Activated CD8-positive, alpha-beta memory T cell treated with anti-CD3 and anti-CD28 coated beads for 1 hour (primary cell): ENCODE measurements around the gene SLC9C1.
"Not testable (repeated sequence)": the region's sequence is repeated elsewhere in the genome, so short reads cannot be mapped to it uniquely, and the experiment has no call there.

Experiments
- DNase-seq, 2 donors: peaks; one replicate each; pipeline ENCODE4 v3.0.0-alpha.2; 2020; ENCODE audit warnings: low read depth in 1 of 2; ENCODE audit errors: extremely low read depth in 1 of 2

The SLC9C1 gene

DNA sequence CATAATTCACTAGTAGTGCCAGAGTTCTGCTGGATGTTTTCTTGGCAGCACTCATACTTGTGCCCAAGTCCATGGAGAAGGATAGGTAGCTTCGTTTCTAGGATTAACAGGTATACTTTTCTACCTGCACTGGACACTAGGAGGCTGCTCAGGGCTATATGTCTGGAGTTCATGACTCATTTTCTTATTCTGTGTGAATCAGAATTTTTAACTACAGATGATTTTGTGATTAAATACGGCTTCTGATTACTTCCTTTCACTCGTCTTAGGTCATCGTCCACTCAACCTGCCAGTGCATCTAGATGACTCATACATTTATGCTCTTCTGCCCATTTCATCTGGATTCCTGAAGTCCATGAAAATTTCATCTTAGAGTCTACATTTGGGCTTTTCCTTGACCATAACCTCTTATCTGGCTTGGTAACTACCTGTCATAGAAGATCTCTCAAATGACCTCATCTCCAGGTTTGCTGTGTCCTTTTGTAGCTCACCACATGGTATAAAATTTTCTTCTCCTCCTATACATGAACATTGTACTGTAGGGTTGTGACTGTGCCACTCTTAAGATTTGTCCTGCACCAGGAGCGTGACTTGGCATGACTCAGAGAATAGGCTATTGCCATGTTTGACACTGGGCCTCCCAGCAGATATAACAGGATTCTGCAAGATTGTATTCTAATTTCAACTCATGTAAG, 94.2 kb downstream of the SLC9C1 start:
- no peak for DNase-seq

DNA sequence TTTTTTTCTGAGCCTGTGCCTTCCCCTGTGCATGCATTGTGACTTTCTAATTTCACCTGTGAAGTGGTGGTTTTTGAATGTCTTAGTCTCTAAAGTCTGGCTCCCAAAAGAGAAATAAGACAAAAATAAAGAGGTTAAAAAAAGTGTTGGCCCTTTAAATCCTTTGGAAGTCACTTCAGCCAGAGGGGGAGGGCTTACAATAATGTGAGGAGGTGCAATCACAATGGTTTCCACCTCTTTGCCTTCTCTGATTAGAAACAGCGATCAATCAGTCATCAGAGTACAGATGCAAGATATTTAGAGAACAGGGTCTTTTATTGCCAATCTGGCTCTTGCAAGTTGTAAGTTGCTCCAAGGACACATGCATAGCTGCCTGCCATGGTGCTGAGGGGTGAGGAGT, 96.9 kb downstream of the SLC9C1 start:
- DNase-seq, result no peak

DNA sequence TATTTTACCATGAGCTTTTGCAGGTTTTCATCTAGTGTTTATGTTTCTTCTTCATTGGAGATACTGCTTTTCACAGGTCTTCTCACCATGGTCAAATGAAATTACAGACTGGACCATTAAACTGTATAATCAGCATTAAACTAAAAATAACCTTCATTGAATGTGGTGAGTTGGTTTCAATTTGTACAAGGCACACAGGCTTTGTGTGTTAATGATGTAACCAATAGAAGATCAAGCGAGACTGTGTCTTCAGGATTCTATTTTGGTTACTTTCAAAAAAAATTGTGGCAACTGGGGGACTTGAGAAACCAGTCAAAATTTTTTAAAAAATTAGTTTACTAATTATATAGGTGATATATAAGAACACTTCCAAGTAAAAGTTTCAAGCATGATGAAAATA, 106.7 kb downstream of the SLC9C1 start:
- no peak for DNase-seq

DNA sequence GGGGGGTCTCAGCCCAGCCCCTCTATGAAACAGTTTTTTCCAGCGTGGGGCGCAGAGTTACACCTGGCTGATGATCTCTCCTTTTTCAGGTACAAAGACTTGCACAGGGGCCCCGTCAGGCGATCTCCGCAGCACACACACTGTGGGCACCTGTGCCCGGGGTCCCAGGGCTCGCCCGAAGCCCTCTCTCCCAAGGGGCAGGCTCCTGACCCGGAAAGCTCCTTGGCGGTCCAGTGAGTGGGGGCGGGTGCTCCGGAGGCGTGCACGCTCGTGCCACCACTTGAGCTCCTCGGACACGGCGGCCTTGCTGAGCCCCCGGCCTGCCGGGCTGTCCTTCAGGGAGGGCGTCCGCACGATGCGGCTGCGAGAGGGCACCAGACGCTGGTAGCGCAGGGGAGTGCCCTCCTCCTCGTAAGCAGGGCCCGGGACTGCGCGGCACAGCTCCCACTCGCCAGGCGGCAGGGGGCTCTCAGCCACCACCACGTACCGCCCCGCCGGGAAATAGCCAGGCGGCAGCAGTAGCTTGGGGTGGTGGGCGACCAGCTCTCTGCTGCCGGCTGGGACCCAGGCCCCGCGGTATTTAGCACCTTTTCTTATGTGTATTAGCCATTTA, 108.5 kb downstream of the SLC9C1 start:
- not testable (repeated sequence) for DNase-seq

DNA sequence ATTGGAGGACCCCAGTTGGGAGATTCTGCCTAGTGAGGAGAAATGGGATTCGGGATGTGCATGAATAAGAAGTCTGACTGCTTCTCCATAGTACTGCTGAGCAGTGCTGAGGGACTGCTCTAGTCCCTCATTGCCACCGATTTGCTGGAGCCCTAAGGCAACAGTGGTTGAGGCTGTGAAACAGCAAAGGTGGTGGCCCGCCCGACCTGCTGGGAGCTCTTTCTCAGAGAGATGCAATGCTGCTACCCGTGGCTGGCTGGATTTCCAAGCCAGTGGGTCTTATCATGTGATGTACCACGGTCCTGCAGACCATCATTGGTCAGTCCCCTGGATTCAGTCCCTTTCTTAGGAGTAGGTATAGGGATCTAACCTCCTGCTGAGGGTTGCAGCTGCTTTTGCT, 118.4 kb downstream of the SLC9C1 start:
- DNase-seq, result no peak

DNA sequence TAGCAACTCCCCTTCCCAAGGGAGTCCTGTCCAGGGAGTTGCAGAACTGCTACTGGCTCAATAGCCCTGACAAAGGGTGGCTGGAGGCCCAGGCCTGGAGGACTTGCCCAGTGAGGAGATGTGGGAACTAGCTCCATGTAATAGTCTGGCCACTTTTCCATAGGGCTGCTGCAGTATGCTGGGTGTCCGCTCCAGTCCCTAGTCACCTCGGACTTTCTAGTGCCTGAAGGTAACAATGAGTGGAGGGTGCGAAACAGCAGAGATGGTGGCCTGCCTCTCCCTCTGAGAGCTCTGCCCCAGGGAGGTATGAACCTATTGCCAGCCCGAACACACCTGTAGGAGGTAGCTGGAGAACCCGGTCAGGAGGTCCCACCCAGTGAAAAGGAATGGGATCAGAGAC, 119.0 kb downstream of the SLC9C1 start:
- DNase-seq, result no peak

DNA sequence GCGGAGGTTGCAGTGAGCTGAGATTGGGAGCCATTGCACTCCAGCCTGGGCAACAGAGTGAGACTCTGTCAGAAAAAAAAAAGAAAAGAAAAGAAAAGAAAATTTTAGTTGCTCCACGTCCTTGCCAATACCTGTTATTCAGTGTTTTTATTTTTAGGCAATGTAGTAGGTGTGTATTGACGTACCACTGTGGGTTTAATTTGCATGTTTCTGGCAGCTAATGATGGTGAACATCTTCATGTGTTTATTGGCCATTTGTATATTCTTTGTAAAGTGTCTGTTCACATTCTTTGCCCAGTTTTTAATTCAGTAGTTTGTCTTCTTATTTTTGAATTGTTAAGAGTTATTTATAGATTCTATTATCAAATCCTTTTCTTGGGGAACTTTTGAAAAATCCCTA, 122.9 kb downstream of the SLC9C1 start:
- DNase-seq, result no peak

DNA sequence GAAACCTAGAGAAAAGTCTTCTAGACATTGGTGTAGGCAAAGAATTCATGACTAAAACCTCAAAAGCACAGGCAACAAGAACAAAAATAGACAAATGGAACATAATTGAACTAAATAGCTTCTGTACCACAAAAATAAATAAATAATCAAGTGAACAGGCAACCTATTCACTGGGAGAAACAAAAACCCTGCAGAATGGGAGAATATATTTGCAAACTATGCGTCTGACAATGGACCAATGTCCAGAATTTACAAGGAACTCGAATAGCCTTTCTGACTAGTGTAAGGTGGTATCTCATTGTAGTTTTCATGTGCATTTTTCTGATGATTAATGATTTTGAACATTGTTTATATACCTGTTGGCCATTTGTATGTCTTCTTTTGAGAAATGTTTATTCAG, 124.0 kb downstream of the SLC9C1 start:
- DNase-seq, result no peak

DNA sequence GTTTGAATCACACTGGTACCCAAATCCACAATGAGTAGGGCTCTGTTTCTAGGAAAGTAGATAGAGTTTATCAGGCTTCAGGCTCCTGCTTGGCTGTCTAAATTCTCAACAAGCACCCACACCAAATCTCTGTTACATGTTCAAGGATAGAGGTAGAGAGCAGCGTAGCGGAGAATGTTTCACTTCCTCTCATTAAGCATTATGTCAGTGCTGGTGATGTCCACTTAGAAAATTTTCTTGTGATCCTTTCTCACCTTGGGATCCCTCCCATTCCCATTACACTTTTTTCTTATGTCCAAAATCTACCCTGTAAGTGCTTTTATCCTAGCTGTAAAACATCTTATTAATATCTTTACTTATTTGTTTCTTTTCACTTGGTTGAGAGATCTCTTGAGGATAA, 126.3 kb downstream of the SLC9C1 start:
- DNase-seq, result no peak

DNA sequence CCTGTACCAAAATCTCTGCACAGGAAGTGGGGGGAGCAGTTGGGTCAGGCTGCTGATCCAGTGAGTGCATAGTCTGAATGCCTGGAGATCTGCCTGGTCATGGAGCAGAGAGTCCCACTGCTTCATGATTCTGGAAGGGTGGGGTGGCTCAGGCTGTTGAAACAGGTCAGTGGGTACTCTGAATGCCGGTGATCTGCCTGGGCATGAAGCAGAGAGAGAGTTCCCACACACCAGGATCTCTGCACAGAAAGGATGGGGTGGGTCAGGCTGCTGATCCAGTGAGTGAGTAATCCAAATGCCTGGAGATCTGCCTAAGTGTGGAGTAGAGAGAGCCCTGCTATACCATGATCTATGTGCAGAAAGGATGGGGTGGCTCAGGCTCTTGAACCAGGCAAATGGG, 144.9 kb downstream of the SLC9C1 start:
- DNase-seq, result no peak

DNA sequence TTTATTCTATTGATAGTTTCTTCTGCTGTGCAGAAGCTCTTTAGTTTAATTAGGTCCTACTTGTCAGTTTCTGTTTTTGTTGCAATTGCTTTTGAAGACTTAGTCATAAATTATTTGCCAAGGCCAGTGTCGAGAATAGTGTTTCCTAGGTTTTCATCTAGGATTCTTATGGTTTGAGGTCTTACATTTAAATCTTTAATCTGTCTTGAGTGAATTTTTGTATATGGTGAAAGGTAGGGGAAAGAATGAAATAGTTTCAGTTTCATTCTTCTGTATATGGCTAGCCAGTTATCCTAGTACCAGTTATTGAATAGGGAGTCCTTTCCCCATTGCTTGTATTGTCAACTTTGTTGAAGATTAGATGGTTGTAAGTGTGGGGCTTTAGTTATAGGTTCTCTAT, 150.3 kb downstream of the SLC9C1 start:
- DNase-seq, result no peak

DNA sequence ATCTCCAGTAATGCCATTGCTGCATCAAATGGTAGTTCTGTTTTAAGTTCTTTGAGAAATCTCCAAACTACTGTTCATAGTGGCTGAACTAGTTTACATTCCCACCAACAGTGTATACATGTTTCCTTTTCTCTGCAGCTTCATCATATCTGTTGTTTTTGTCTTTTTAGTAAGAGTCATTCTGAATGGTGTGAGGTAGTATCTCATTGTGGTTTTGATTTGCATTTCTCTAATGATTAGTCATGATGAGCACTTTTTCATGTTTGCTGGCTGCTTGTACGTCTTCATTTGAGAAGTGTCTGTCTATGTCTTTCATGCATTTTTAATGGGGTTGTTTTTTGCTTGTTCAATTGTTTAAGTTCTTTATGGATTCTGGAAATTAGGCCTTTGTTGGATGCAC, 150.8 kb downstream of the SLC9C1 start:
- no peak for DNase-seq

DNA sequence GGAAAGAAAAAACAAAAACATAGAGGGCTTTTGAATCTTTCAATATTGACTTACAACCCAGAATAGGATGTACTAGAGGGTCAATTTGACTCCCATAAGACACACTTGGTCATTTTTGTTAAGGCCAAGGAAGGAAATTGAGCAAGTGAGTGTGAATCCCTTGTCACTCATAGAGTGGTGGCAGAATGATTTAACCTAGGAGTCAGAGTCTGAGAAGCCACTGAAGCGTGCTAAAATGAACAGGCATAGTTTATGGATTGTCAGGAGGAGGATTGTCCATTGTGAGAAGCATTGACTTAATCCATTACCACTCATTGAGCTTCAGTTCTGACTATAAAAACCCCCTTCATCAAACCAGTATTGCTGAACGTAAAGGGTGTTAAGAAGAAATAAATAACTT, 152.7 kb downstream of the SLC9C1 start:
- no peak for DNase-seq

DNA sequence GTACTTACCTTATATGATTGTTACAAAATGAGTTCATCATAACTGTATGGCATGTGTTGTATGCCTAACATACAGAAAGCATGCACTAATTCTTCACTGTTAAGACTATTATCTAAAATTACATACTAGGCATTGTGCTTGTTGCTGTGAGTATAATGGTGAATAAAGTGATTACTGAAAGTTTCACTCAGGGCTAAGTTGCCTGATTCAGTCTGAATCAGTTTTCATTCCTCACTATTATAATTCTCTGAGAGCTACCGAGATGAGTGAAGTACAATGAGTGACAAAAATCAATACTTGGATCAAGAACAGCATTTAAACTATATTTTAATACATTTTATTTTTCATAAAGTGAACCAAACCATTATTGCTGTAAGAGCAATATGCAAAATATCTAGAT, 153.4 kb downstream of the SLC9C1 start:
- no peak for DNase-seq

DNA sequence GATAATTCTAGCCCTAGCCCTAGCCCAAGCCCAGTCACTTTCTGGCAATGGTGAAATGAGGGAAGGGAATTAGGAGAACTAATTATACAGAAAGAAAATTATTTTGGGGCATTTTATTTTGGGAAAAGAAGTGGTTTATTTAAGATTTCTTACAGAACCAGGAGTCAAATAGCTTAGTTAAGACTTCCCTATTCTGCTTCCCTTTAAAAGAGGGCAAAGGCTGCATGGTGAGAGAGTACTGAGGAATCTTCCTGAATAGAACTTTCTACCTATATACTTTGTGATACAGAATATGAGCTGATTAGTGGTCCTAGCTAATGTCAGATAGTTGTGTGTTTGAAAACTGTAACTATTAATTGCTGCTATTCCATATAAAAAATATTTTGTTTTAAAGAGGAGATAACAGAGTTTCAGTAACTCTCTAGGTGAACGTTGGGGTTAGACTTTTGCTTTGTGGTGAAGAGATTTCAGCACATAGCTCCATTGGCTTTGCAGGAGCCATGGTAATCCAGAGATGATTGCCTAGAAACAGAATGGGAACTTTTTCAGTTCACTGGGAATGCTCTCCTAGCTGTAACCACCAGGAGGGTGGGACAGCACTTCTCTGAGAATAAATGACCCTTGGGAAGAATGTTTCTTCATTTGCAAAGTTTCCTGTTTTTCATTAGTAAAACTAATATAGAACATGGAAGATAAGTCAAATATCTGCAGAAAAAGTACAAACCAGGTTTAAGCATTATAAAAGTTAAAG, 155.6 kb downstream of the SLC9C1 start:
- DNase-seq, result no peak

DNA sequence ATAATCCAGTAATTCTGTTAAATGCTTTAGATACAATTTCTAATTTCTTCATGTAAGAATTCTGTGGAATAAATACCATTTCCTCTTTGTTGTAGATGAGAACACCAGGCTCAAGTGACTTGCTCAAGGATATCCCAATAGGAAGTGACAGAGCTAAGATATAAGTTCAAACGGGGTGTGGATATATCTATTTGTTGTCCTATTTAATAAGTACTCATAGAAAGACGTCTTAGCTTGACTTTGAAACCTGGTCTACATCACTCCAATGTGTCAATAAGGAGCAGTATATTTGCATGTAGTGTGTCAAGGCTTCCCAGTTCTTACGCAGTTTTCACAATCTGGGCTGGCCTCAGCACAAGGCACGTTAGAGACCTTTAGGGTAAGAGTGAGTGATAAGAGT, 156.2 kb downstream of the SLC9C1 start:
- DNase-seq, result no peak

DNA sequence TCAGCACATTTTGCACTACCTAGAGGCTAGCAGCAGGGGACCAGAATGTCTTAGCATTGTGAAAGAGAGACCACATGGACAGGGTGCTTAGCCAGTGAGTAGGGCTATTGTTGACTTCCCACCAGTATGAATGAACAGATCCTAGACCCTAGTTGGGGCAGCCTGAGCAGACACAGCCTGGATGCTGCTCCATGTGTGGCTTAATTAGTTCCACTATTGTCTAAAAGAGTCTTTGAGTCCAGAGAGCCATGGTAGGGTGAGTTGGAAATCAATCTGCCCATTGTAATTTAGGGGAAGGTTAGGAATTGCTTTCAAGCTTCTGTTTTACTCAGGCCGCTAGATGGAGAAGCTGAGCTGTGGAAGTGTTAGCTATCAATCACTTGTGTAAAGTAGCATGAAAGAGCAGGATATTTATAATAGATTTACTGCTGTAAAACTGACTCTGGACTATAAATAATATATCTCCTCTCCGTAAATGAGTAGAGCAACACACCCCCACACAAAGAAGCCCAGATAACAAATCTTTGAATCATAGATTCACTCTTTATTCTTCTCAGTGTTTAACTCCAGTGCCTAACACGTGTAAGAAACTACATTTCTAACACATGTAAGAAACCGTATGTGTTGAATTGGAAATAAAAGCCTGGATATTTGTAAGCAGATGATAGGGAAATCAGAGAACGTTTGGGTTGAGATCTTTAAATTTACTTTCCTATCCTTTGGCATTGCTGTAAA, 156.9 kb downstream of the SLC9C1 start:
- no peak for DNase-seq

DNA sequence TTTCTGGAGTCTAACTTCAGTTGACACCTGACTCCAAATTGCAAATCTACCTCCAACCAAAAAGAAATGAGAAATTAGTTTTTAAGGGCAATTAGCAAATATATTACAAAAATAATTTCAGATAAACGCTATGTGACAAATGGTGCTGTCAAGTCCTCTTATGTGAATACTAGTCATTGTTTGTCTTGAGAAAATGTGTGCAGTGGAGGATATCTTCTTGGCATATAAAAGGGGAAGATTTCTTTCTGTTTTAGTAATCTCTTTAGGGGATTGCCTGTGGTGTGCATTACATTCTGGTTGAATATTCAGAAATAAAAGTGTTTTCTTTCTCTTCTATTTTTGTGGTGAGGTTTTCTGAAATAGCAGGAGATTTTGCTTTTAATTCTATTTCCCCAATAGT, 158.0 kb downstream of the SLC9C1 start:
- no peak for DNase-seq

DNA sequence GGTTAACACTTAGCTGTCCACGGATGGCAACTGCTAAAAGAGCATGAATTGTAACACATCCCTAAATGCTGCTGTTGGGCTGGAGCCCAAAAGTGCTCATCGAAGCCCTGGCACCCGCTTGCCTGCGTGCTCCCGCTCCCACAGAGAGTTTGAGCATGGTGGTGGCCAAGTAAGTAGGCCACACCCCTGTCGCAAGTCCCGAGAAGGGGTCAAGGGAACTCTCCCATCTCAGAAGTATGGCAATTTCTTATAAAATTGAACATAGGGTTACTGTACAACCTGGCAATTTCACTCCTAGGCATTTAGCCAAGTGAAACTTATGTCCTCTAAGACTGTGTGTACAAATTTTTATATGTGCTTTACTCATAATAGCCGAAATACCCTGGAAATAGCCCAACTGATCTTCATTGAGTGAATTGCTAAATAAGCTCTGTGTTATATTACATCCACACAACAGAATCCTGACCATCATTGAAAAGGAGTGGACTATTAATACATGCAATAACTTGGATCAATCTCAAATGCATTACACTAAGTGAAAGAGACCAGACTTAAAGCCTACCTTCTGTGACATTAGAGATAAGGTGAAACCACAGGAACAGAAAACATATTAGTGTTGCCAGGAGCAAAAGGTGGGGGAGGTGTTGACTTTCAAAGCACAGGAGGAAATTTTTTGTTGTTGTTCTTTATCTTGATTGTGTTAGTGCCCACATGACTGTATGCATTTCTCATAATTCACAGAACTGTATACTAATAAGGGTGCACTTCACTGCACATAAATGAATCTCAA, 159.5 kb downstream of the SLC9C1 start:
- no peak for DNase-seq

DNA sequence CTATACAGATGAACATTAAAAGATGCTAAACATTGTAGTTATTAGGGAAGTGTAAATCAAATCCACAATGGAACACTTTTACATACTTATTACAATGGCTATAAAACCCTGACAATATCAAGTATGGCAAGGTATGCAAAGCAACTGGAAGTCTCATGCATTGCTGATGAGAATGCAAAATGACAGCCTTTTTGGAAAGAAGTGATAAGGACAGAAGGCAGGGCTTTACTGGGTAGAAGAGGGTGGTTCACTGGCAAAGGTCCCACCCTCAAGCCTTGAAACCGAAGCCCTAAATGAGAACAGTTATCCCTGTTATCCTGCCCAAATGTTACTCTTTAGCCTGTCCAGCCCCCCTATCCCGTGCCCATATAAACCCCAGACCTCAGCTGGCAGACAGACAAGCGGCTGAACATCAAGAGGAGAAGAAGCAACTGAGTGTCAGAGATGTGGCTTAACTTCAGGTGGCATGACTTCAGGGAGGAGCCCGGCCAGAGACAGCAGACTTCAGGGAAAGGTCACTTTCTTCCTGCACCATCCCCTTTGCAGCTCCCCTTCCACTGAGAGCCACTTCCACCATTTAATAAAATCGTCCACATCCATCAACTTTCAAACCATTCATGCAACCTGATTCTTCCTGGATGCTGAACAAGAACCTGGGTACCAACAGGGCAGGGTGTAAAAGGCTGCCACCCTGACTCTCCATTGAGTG, 160.2 kb downstream of the SLC9C1 start:
- DNase-seq, result no peak
